Small intestine (tissue), 7 donors: ENCODE results near the gene TPD52L1. TPM values are rescaled to one million over a fixed set of nuclear protein-coding genes. Genes with fewer than 3 reads are reported as not detected.

Source experiments
- DNase-seq, 2 donors: peaks; one replicate each; pipeline versions ENCODE4 v3.0.0 to v3.0.0-alpha.2; 2013
- FAIRE-seq: peaks from 2 replicates; lab custom pipeline; 2012; peaks lifted over from hg19 to GRCh38; lab: Jason Lieb, UNC
- H3K27ac ChIP-seq, 3 donors: one replicate each; pipeline ENCODE4 v1.5.1; 2013; ENCODE audit warnings: low read length in 2 of 3, mild to moderate bottlenecking in 2 of 3, control low read depth in 1 of 3, inconsistent platforms in 1 of 3, low read depth in 1 of 3, moderate library complexity in 1 of 3
- H3K27me3 ChIP-seq, 3 donors: one replicate each; pipeline ENCODE4 v1.6.1; 2013; ENCODE audit warnings: low read length in 3 of 3, inconsistent platforms in 1 of 3; ENCODE audit not compliant: control insufficient read depth in 3 of 3, insufficient read depth in 3 of 3
- H3K36me3 ChIP-seq, 3 donors: one replicate each; pipeline ENCODE4 v1.6.1; 2013; ENCODE audit warnings: low read length in 3 of 3, inconsistent platforms in 1 of 3, low read depth in 1 of 3, mild to moderate bottlenecking in 1 of 3, moderate library complexity in 1 of 3; ENCODE audit not compliant: control insufficient read depth in 3 of 3, insufficient read depth in 2 of 3
- H3K4me1 ChIP-seq, 3 donors: one replicate each; pipeline ENCODE4 v1.6.1; 2013; ENCODE audit warnings: low read length in 2 of 3, inconsistent platforms in 1 of 3, low read depth in 1 of 3, mild to moderate bottlenecking in 1 of 3, moderate library complexity in 1 of 3; ENCODE audit not compliant: control insufficient read depth in 3 of 3, insufficient read depth in 2 of 3
- H3K4me3 ChIP-seq, 3 donors: one replicate each; pipeline ENCODE4 v1.5.1; 2013; ENCODE audit warnings: low read length in 3 of 3, control low read depth in 1 of 3, inconsistent platforms in 1 of 3, low read depth in 1 of 3, mild to moderate bottlenecking in 1 of 3, moderate library complexity in 1 of 3
- H3K9me3 ChIP-seq, 2 donors: one replicate each; pipeline ENCODE4 v1.6.1; 2013; ENCODE audit warnings: low read depth in 1 of 2, low read length in 1 of 2; ENCODE audit not compliant: control insufficient read depth in 2 of 2, insufficient read depth in 1 of 2
- WGBS, 3 donors: extraction: QIAGEN DNeasy Blood & Tissue Kit; methylation state at CpG; one replicate each; pipeline ENCODE4 v1.1.7; 2013; 5-methylcytosine and 5-hydroxymethylcytosine counted together
- polyA plus RNA-seq, 4 donors: library from polyadenylated mRNA; stranded (reverse) in 3 of 4; unstranded in 1 of 4; fragments of 200-250 nt in 3 of 4; fragments of 120-200 nt in 1 of 4; gene quantifications; one replicate each; pipeline versions ENCODE4 v1.2.1 to v1.2.3, GENCODE V29; 2013
- donor health status: healthy with polysubstance abuse.
- donor health status: control.
- donor health status: control.
- donor health status: Bipolar disorder and iron deficiency.
- donor health status: healthy.

Gene TPD52L1
- polyA plus RNA-seq, 4 donors = 10.8 to 179 (median 30.7) TPM

- 92 to 99% (median 94%) methylated on average over 3 of the region's 3 CpGs for WGBS, 3 donors
- no peak for FAIRE-seq
- no peak for DNase-seq
Observed at GRCh38 chr6:125304970-125305660, 151.5 kb downstream of the TPD52L1 start.

GRCh38 chr6:125306756-125307149, 153.2 kb downstream of the TPD52L1 start:
- FAIRE-seq (no peak), DNase-seq (no peak)
- H3K27me3 ChIP-seq = no peaks in the 10 kb centered on the region
- no peaks in the 10 kb centered on the region for H3K9me3 ChIP-seq
- H3K4me1 ChIP-seq = peaks cover 3 to 20% (median 3%) of the 10 kb centered on the region in 3 donors
- 66 to 76% (median 71%) methylated on average over 3 of the region's 3 CpGs for WGBS, 3 donors
- H3K36me3 ChIP-seq = no peaks in the 10 kb centered on the region
- no peak overlapping the region for H3K4me3 ChIP-seq
- H3K27ac ChIP-seq = peak overlapping the region in 1 of 3 donors; percentile 62

More at GRCh38 chr6:125304970-125305660, 151.5 kb downstream of the TPD52L1 start:
- no peak overlapping the region for H3K27ac ChIP-seq
- H3K4me1 ChIP-seq = peaks cover 3 to 28% (median 4%) of the 10 kb centered on the region in 3 donors
- no peak overlapping the region for H3K4me3 ChIP-seq
- no peaks in the 10 kb centered on the region for H3K9me3 ChIP-seq
- H3K36me3 ChIP-seq = no peaks in the 10 kb centered on the region
- H3K27me3 ChIP-seq = no peaks in the 10 kb centered on the region

DNA sequence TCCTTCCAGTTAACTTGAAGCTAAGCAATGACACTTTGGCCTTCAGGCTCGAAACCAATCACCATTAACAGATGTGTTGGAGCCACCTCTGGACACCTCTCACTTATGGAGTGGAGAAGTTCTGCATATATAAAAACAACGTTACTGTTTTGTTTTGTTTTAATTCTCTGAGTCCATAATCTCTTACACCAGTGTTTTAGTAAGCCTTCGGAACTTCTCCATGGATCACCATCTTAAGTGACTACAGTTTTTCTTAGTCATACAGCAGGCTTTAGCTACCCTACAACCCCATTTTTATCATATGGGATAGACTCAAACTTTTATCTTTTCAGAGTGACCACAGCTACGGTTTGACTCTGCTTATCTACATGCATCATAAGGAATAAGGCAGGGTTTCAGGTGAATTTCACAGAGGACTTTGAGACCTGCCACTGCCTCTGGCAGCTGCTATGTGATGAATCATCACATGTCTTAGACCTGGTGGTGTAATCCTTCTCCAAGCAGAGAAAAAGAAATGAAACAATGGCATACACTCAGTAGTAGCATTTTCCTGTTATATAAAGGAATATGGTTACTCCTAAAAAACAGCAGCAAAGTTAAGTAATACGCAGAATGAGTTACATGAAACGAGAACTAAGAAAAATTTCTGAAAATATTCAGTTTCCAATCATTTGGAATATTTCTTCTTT, 153.7 kb downstream of the TPD52L1 start:
- no peaks in the 10 kb centered on the region for H3K36me3 ChIP-seq
- H3K27ac ChIP-seq = peak overlapping the region in 1 of 3 donors; percentile 73
- peaks cover 3 to 20% (median 3%) of the 10 kb centered on the region in 3 donors for H3K4me1 ChIP-seq
- FAIRE-seq (no peak), DNase-seq (peak; percentile 83 to 87)
- H3K4me3 ChIP-seq = no peak overlapping the region
- WGBS, 3 donors = 38 to 69% (median 50%) methylated on average over 6 of the region's 6 CpGs
- no peaks in the 10 kb centered on the region for H3K9me3 ChIP-seq
- H3K27me3 ChIP-seq = no peaks in the 10 kb centered on the region

- H3K27me3 ChIP-seq = no peaks in the 10 kb centered on the region
Observed at GRCh38 chr6:125307964-125308615, 154.5 kb downstream of the TPD52L1 start.

DNA sequence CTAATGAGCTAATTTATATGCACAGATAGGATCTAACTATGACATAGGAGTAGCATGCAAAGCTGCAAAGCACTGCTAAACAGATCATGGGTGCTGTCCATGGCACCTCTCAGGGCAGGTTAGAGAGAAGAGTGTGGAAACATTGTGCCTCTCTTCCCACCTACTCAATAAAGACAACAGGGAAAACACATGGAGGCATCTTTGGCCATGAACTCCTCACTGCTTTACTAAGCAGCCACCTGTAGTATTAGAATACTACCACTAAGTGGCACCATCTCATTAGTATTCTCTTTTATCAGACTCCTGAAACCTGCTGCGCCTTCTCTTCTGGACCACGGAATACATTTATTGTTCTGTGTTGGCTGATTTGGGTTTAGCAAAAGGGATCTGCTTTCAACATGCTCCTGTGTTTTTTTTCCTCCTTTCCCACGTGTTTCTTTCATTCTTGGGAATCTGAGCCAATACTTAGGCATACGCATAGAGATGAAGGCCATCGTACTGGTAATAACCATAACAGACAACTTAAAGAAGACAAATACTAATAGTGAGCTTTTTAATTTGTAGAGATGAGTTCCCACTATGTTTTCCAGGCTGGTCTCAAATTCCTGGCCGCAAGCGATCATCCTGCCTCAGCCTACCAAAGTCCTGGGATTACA, 157.5 kb downstream of the TPD52L1 start:
- H3K27me3 ChIP-seq = peaks cover 0 to 2% (median 0%) of the 10 kb centered on the region in 3 donors
- H3K4me1 ChIP-seq = peaks cover 3 to 20% (median 3%) of the 10 kb centered on the region in 3 donors
- H3K27ac ChIP-seq = no peak overlapping the region
- 47 to 53% (median 48%) methylated on average over 7 of the region's 7 CpGs for WGBS, 3 donors
- H3K36me3 ChIP-seq = no peaks in the 10 kb centered on the region
- H3K9me3 ChIP-seq = no peaks in the 10 kb centered on the region
- peak; percentile 67 to 69 for DNase-seq
- no peak overlapping the region for H3K4me3 ChIP-seq
- no peak for FAIRE-seq

More at GRCh38 chr6:125307964-125308615, 154.5 kb downstream of the TPD52L1 start:
- Histone ChIP-seq H3K9me3 (no peaks in the 10 kb centered on the region), H3K4me3 (no peak overlapping the region), H3K27ac (peak overlapping the region in 1 of 3 donors; percentile 73), H3K4me1 (peaks cover 3 to 20% (median 3%) of the 10 kb centered on the region in 3 donors), H3K36me3 (no peaks in the 10 kb centered on the region)
- 23 to 49% (median 29%) methylated on average over 6 of the region's 6 CpGs for WGBS, 3 donors
- FAIRE-seq (no peak), DNase-seq (peak; percentile 42 to 43)

GRCh38 chr6:125312478-125312877, 158.9 kb downstream of the TPD52L1 start:
- Histone ChIP-seq H3K27me3 (peaks cover 0 to 2% (median 0%) of the 10 kb centered on the region in 3 donors), H3K9me3 (no peaks in the 10 kb centered on the region), H3K27ac (no peak overlapping the region), H3K4me1 (peaks cover 0 to 12% (median 0%) of the 10 kb centered on the region in 3 donors), H3K36me3 (no peaks in the 10 kb centered on the region), H3K4me3 (no peak overlapping the region)
- FAIRE-seq (no peak), DNase-seq (no peak)
- 60 to 70% (median 64%) methylated on average over 2 of the region's 2 CpGs for WGBS, 3 donors

DNA sequence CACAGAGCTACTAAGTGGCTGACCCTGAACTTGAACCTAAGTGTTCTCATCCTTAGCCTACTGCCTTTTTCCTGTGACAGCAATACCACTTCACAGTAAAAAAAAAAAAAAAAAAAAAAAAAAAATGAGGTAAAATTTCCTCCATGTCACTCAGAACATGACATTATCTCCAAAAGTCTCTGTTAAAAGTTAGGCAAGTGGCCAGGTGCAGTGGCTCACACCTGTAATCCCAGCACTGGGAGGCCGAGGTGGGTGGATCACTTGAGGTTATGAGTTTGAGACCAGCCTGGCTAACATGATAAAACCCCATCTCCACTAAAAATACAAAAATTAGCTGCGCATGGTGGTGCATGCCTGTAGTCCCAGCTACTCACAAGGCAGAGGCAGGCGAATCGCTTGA, 159.4 kb downstream of the TPD52L1 start:
- FAIRE-seq (no peak), DNase-seq (no peak)
- H3K4me3 ChIP-seq = no peak overlapping the region
- 82 to 92% (median 85%) methylated on average over 4 of the region's 4 CpGs for WGBS, 3 donors
- no peak overlapping the region for H3K27ac ChIP-seq
- H3K4me1 ChIP-seq = peaks cover 0 to 8% (median 0%) of the 10 kb centered on the region in 3 donors
- no peaks in the 10 kb centered on the region for H3K9me3 ChIP-seq
- H3K27me3 ChIP-seq = peaks cover 0 to 2% (median 0%) of the 10 kb centered on the region in 3 donors
- H3K36me3 ChIP-seq = no peaks in the 10 kb centered on the region
